ENCODE data around the gene ARHGDIB. TPM values are rescaled to one million over a fixed set of nuclear protein-coding genes. Genes with fewer than 3 reads are reported as not detected.
A peak's percentile ranks its signal among the peaks of the same experiment; 100 is the strongest.

ARHGDIB gene
- total and polyA plus RNA-seq, 2 of the 4 experiments (the other 2 are of a cell fraction): 24.9 to 30.7 TPM

DNA sequence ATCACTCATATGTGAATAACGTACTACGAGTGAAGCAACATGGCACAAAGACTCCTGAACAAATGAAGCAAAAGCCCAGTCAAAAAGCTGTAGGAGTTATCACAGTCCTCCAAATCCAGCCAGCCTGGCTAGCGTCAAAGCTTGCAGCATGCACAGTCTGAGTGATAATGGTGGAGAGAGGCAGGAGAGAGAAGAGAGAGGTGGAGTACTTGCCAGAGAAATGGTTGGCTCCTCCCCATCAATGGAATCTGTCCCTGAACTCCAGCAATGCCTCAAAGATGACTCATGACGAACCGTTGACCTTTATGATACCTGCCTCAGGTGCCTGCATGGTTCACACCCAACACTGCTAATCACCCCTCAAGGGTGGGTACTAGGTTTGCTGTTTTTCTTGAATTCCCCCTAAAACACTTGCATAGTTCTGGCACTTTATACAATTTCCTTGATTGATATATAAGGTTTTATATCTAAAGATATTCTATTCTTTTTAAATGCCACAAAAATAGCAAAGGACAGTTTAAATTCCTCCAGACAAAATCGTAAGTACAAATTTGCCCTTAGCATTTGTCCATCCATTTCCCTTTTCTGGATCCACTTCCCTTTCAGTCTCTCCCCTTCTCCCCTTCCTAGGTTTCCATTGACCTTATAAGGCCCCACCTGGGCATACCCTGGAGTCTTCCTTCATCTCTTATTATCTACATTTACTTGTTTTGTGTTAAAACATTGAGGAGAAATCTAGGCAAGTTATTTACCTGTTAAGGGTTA is 10.2 kb downstream of the ARHGDIB start:
- H3K4ac ChIP-seq (ENCODE audit: low read depth, low read length): peak overlapping the region; percentile 39
- peak overlapping the region; percentile 85 for H2BK120ac ChIP-seq (ENCODE audit: low read depth, low read length)
- dilution Hi-C loops (cut with HindIII; ENCODE audit: low sequenced_read_pairs, unreplicated experiment): no loop called here
- peak overlapping the region; percentile 62; the same call in 2 of the 3 replicates for H2BK15ac ChIP-seq (ENCODE audit: low read depth, low read length)
- peak overlapping the region; percentile 73 for H2AK5ac ChIP-seq (ENCODE audit: low read depth, low read length)
- peak overlapping the region; percentile 46; the same call in 1 of the 2 replicates for H3K56ac ChIP-seq (ENCODE audit: extremely low read depth, insufficient read depth, low read length)
- H3K79me1 ChIP-seq (ENCODE audit: low read depth in 1 of 2, low read length in 2 of 2): peaks cover 0 to 3% of the 10 kb centered on the region in 2 experiments; a peak in 1 of 4 replicates
- DNase-seq: no peak
- no peaks in the 10 kb centered on the region for H3K9me3 ChIP-seq (ENCODE audit: control insufficient read depth, insufficient read depth, low read length)
- H3K18ac ChIP-seq (ENCODE audit: low read depth, low read length): peak overlapping the region; percentile 42; the same call in 1 of the 2 replicates
- peak overlapping the region; percentile 1 to 16; a peak in 2 of 4 replicates for H4K8ac ChIP-seq (ENCODE audit: low read depth in 2 of 2, low read length in 2 of 2)
- no peaks in the 10 kb centered on the region for H3K27me3 ChIP-seq (ENCODE audit: control insufficient read depth, insufficient read depth, low read length)
- peak overlapping the region; percentile 87 for H2BK5ac ChIP-seq (ENCODE audit: low read depth, low read length, poor library complexity, severe bottlenecking)
- no peaks in the 10 kb centered on the region for H3K36me3 ChIP-seq (ENCODE audit: control insufficient read depth, insufficient read depth, low read length)
- H2AK9ac ChIP-seq (replicated peaks; ENCODE audit: low read depth, low read length, poor library complexity): no peak overlapping the region
- H3K9me1 ChIP-seq (ENCODE audit: insufficient read depth, low read length): peaks cover 11% of the 10 kb centered on the region
- intact Hi-C loops (cut with micrococcal nuclease): loop anchor here (1.0 kb wide), 1 partner anchor 17 kb away; no protein-coding TSS in a partner anchor
- peak overlapping the region; percentile 71 for H4K5ac ChIP-seq (ENCODE audit: low read depth, low read length)
- no peak overlapping the region for H3K4me3 ChIP-seq (ENCODE audit: insufficient read depth, low read depth, low read length)
- no peak for TF ChIP-seq MAZ (IDR thresholded peaks at IDR 0.05; ENCODE audit: borderline replicate concordance, low read depth, low read length)
- no peak for TF ChIP-seq FOS (IDR thresholded peaks at IDR 0.05; ENCODE audit: low read depth, low read length)
- no peak for ATAC-seq (ENCODE audit: low read depth)
- ChIA-PET POLR2A (ENCODE audit: unreplicated experiment) (no interaction called here), CTCF (no interaction called here)
- no CpG with 5 or more reads among the region's 6 CpGs for WGBS, 2 experiments (ENCODE audit: extremely low coverage in 2 of 2, insufficient read length in 1 of 2)
- H3K14ac ChIP-seq (replicated peaks; ENCODE audit: low read depth, low read length): peak overlapping the region; percentile 48; the same call in 1 of the 2 replicates
- H3K4me2 ChIP-seq (ENCODE audit: low read depth, low read length): no peak overlapping the region
- no TSS peak for BruUV-seq (replicated peaks)
- H3K23ac ChIP-seq (ENCODE audit: low read depth, low read length): no peak overlapping the region
- in situ Hi-C loops (cut with MboI; ENCODE audit: low sequenced_read_pairs): no loop called here
- H2BK20ac ChIP-seq (ENCODE audit: low read depth, low read length): peak overlapping the region; percentile 93
- H3K27ac ChIP-seq (ENCODE audit: insufficient read depth, low read length): peak overlapping the region; percentile 48; the same call in 1 of the 2 replicates
- peak overlapping the region; percentile 19 for H2AFZ ChIP-seq (replicated peaks; ENCODE audit: low read length, poor library complexity)
- H3K9ac ChIP-seq (ENCODE audit: low read depth, low read length): no peak overlapping the region
- peak overlapping the region; percentile 82 for H4K91ac ChIP-seq (ENCODE audit: insufficient read depth, low read depth, low read length)
- no peaks in the 10 kb centered on the region for H4K20me1 ChIP-seq (ENCODE audit: insufficient read depth, low read length)
- peaks cover 25% of the 10 kb centered on the region for H3K4me1 ChIP-seq (ENCODE audit: control insufficient read depth, insufficient read depth, low read length)
